Uterus (tissue), 2 donors: Measurements from ENCODE around the gene NBAS.

Experiments
- CTCF ChIP-seq, 4 experiments: fragments of 200-600 bp in 2 of 4; fragments of 450-650 bp in 2 of 4; sonication (generic) in 2 of 4; IDR thresholded peaks; one replicate each; pipeline ENCODE4 v1.5.1; 2016 to 2019; ENCODE audit warnings: antibody characterized with exemption in 4 of 4, mild to moderate bottlenecking in 2 of 4, moderate library complexity in 1 of 4
- POLR2A ChIP-seq, 2 donors: fragments of 450-650 bp; IDR thresholded peaks; one replicate each; pipeline ENCODE4 v1.6.1; 2016; ENCODE audit warnings: antibody characterized with exemption in 2 of 2, mild to moderate bottlenecking in 1 of 2, moderate library complexity in 1 of 2

- no peak for TF ChIP-seq POLR2A (IDR thresholded peaks at IDR 0.05)
- TF ChIP-seq CTCF (IDR thresholded peaks at IDR 0.05): no peak
These were observed 34.8 kb upstream of the NBAS start for GRCh38 chr2:15595936-15596335.
